Measurements from ENCODE around the gene ASTN2. TPM values are rescaled to one million over a fixed set of nuclear protein-coding genes. Genes with fewer than 3 reads are reported as not detected.

Gene ASTN2
- total RNA-seq, 4 donors from 2014 or later, result 4.0 to 7.0 (median 4.9) TPM

DNA sequence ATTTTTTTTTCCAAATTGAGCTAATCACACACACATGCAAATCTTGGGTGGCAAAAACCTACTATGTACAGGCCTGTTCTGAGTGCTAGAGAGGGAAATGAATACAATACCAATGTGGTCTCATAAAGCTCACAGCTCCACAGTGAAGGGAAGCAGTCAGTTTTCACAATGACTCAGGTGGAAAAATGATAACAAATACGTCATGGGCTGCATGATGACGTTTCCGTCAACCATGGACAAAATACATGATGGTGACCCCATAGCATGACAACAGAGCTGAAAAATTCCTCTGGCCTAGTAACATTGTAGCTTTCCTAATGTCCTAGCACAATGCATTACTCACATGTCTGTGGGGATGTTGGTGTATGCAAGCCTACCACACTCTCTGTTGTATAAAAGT lies 475.2 kb downstream of the ASTN2 start:
- no peak overlapping the region for H3K27ac ChIP-seq
- no peak for ATAC-seq
- WGBS, 2 donors (ENCODE audit: low coverage in 1 of 2), result 82% methylated on average over 3 of the region's 3 CpGs
- no peaks in the 10 kb centered on the region for H3K36me3 ChIP-seq
- H3K9me3 ChIP-seq, result no peaks in the 10 kb centered on the region
- TF ChIP-seq, protein P1, sequence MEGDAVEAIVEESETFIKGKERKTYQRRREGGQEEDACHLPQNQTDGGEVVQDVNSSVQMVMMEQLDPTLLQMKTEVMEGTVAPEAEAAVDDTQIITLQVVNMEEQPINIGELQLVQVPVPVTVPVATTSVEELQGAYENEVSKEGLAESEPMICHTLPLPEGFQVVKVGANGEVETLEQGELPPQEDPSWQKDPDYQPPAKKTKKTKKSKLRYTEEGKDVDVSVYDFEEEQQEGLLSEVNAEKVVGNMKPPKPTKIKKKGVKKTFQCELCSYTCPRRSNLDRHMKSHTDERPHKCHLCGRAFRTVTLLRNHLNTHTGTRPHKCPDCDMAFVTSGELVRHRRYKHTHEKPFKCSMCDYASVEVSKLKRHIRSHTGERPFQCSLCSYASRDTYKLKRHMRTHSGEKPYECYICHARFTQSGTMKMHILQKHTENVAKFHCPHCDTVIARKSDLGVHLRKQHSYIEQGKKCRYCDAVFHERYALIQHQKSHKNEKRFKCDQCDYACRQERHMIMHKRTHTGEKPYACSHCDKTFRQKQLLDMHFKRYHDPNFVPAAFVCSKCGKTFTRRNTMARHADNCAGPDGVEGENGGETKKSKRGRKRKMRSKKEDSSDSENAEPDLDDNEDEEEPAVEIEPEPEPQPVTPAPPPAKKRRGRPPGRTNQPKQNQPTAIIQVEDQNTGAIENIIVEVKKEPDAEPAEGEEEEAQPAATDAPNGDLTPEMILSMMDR (IDR thresholded peaks at IDR 0.05), result no peak
- TF ChIP-seq POLR2AphosphoS5 (IDR thresholded peaks at IDR 0.05), result no peak
- TF ChIP-seq EP300 (IDR thresholded peaks at IDR 0.05), result no peak
- no peak for TF ChIP-seq POLR2A (IDR thresholded peaks at IDR 0.05)
- no peak overlapping the region for H3K4me3 ChIP-seq
- H3K27me3 ChIP-seq, result no peaks in the 10 kb centered on the region
- no peaks in the 10 kb centered on the region for H3K4me1 ChIP-seq

DNA sequence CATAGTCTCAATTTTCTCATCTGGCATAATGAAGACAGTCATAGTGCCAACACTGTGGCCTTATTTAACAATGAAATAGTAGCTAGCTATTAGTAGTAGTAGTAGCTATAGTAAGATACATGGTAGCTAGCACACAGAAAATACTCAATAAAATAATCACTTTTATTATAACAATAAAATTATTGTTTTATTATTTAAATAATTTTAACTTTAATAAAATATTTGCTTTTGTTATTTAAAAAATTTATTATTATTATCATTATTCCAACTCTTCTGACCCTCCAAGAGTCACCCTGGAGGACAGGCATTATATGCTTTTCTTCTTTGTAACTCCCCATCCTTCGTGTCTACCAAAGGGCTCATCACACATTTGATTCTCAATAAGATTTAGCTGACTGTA lies 475.7 kb downstream of the ASTN2 start:
- TF ChIP-seq POLR2A (IDR thresholded peaks at IDR 0.05), result no peak
- TF ChIP-seq, protein P1 (IDR thresholded peaks at IDR 0.05), result no peak
- no peak for TF ChIP-seq POLR2AphosphoS5 (IDR thresholded peaks at IDR 0.05)
- no peak for TF ChIP-seq EP300 (IDR thresholded peaks at IDR 0.05)
- Histone ChIP-seq H3K9me3 (no peaks in the 10 kb centered on the region), H3K4me3 (no peak overlapping the region), H3K27me3 (no peaks in the 10 kb centered on the region), H3K4me1 (no peaks in the 10 kb centered on the region), H3K27ac (no peak overlapping the region), H3K36me3 (no peaks in the 10 kb centered on the region)
- WGBS, 2 donors (ENCODE audit: low coverage in 1 of 2), result 50 to 100% methylated on average over 1 of the region's 1 CpG
- no peak for ATAC-seq

DNA sequence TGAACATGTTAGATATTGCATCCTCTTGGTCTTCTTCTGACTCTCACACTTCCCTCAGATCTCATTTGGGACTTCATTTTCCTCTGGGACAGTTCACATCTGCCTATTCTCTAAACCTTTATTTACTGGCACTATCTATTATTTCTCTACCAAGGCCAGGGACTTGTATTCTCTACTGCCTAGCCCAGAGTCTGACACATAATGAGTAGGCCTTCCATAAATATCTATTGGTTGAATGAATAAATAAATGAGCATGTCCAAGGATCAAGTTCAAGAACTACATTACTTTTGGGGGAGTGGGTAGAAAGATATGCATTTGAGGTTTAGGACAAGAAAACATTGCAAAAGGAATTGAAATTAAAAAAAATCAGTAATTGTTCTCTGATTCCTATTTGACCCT lies 477.5 kb downstream of the ASTN2 start:
- Histone ChIP-seq H3K36me3 (no peaks in the 10 kb centered on the region), H3K27ac (no peak overlapping the region), H3K4me1 (no peaks in the 10 kb centered on the region), H3K27me3 (no peaks in the 10 kb centered on the region), H3K9me3 (no peaks in the 10 kb centered on the region), H3K4me3 (no peak overlapping the region)
- ATAC-seq, result no peak
- TF ChIP-seq EP300 (IDR thresholded peaks at IDR 0.05), result no peak
- TF ChIP-seq, protein P1 (IDR thresholded peaks at IDR 0.05), result no peak
- TF ChIP-seq POLR2A (IDR thresholded peaks at IDR 0.05), result no peak

DNA sequence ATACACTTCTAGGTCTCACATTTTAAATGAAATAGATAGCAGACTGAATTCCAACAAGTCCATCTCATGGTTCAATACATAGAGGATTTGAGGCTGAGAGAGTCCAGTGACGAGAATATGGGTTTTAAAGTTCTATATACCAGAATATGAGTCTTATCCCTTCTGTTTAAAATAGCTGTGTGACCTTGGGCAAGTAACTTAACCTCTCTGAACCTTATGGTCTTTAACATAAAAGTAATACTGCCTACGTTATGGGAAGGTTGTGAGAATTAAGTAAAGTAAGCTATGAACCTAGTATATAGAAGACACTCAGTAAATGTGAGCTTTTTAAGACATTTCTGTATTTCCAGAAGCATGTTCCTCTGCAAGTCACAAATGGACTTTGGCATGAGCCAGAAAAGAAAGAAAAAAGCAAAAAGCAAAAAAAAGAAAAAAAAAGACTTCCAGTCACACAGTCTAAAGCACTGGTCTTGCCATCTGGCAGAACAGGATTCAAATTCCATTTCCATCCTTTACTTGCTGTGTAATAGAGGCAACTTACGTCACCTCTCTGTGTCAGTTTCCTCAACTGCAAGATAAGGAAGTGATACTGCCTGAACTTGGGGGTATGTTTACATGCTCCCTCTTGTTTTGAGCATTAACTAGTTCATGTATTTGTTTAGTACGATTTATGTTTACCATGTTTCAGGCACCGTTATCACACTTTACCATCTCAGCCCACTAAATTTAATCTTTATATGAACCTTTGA lies 479.5 kb downstream of the ASTN2 start:
- H3K4me1 ChIP-seq, result no peaks in the 10 kb centered on the region
- no peaks in the 10 kb centered on the region for H3K9me3 ChIP-seq
- no peak for ATAC-seq
- 44% methylated on average over 5 of the region's 5 CpGs for WGBS, 2 donors (ENCODE audit: low coverage in 1 of 2)
- no peaks in the 10 kb centered on the region for H3K36me3 ChIP-seq
- no peak overlapping the region for H3K27ac ChIP-seq
- no peak overlapping the region for H3K4me3 ChIP-seq
- peaks cover 9% of the 10 kb centered on the region for H3K27me3 ChIP-seq
- no peak for TF ChIP-seq POLR2A (IDR thresholded peaks at IDR 0.05)
- TF ChIP-seq, protein P1 (IDR thresholded peaks at IDR 0.05), result no peak
- no peak for TF ChIP-seq POLR2AphosphoS5 (IDR thresholded peaks at IDR 0.05)
- no peak for TF ChIP-seq EP300 (IDR thresholded peaks at IDR 0.05)

DNA sequence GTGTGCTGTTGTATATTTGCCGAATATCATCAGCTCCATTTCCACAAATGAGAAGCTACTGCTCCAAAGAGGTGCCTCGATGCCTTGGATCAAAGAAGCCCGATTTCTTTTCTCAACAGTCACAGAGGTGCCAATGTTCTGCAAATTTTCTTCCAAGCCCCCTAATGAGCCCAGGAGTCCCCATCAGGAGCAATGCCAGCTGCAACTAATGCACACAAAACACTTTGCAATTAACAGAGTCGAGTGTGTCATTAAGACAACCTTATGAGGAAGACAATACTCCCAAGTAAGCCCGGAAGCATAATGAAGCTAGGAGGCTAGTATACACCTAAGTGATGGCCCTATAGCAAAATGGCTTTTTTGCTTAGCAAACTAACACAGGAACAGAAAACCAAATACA lies 480.7 kb downstream of the ASTN2 start:
- TF ChIP-seq EP300 (IDR thresholded peaks at IDR 0.05), result no peak
- no peak for TF ChIP-seq POLR2A (IDR thresholded peaks at IDR 0.05)
- no peak for TF ChIP-seq POLR2AphosphoS5 (IDR thresholded peaks at IDR 0.05)
- TF ChIP-seq, protein P1 (IDR thresholded peaks at IDR 0.05), result no peak
- Histone ChIP-seq H3K36me3 (no peaks in the 10 kb centered on the region), H3K27me3 (peaks cover 14% of the 10 kb centered on the region), H3K4me3 (no peak overlapping the region), H3K4me1 (no peaks in the 10 kb centered on the region), H3K9me3 (no peaks in the 10 kb centered on the region), H3K27ac (no peak overlapping the region)
- no peak for ATAC-seq
- WGBS, 2 donors (ENCODE audit: low coverage in 1 of 2), result 79 to 81% methylated on average over 2 to 3 of the region's 5 CpGs
